Measurements from ENCODE around the gene HNRNPD. TPM values are rescaled to one million over a fixed set of nuclear protein-coding genes. Genes with fewer than 3 reads are reported as not detected.

Gene HNRNPD
- total and polyA plus RNA-seq, 2 of the 8 experiments (the other 6 are each of a cell fraction or from before 2014, with no cell fraction given): 118 to 646 TPM

GRCh38 chr4:82381661-82382296 lies 8.0 kb upstream of the HNRNPD start:
- CTCF ChIA-PET (ENCODE audit: partially characterized antibody): interaction anchor here (0.9 to 3.1 kb wide), 3 partner anchors 8 to 48 kb away, joined by 3 to 14 read pairs (median 8); partner anchors contain the start of gene HNRNPDL
- Histone ChIP-seq H2BK15ac (ENCODE audit: low read length) (no peak overlapping the region), H3K23ac (ENCODE audit: insufficient read length) (no peak overlapping the region), H2BK12ac (ENCODE audit: low read depth, low read length) (no peak overlapping the region), H4K20me1 (replicated peaks in 1 of 2; ENCODE audit: control insufficient read depth in 1 of 2, insufficient read depth in 2 of 2, low read length in 2 of 2) (peaks cover 0 to 2% of the 10 kb centered on the region in 2 experiments), H4K91ac (replicated peaks; ENCODE audit: insufficient read length, low read length) (no peak overlapping the region), H2BK20ac (ENCODE audit: low read length) (no peak overlapping the region), H3K4me3 (ENCODE audit: extremely low read depth in 1 of 4, insufficient read depth in 2 of 4, low read depth in 3 of 4, low read length in 4 of 4) (no peak overlapping the region), H3K4ac (replicated peaks; ENCODE audit: insufficient read length, low read depth, low read length) (no peak overlapping the region), H3K27ac (ENCODE audit: low read depth, low read length) (no peak overlapping the region), H3K14ac (ENCODE audit: insufficient read length) (no peak overlapping the region), H4K8ac (ENCODE audit: extremely low read depth, insufficient read depth, low read length) (no peak overlapping the region), H2BK120ac (replicated peaks; ENCODE audit: low read depth, low read length) (no peak overlapping the region), H2BK5ac (ENCODE audit: low read depth, low read length) (no peak overlapping the region), H3K9me3 (ENCODE audit: insufficient read depth in 2 of 2, low read depth in 1 of 2, low read length in 1 of 2) (peaks cover 0 to 12% of the 10 kb centered on the region in 2 experiments; a peak in 1 of 4 replicates), H3K9ac (replicated peaks in 1 of 4; ENCODE audit: extremely low read depth in 1 of 4, low read depth in 3 of 4, low read length in 3 of 4) (no peak overlapping the region), H3K79me2 (ENCODE audit: control insufficient read depth in 1 of 2, insufficient read depth in 2 of 2, low read length in 2 of 2) (peaks cover 0 to 15% of the 10 kb centered on the region in 2 experiments; a peak in 2 of 4 replicates), H3K27me3 (replicated peaks in 1 of 4; ENCODE audit: control insufficient read depth in 3 of 4, extremely low read depth in 1 of 4, insufficient read depth in 3 of 4, low read length in 3 of 4) (no peaks in the 10 kb centered on the region), H4K5ac (ENCODE audit: insufficient read length, low read depth, low read length) (no peak overlapping the region), H3K4me2 (ENCODE audit: insufficient read depth in 1 of 2, low read depth in 2 of 2, low read length in 2 of 2) (no peak overlapping the region), H3K23me2 (ENCODE audit: low read depth, low read length) (no peaks in the 10 kb centered on the region), H2AK5ac (ENCODE audit: low read depth, low read length) (no peak overlapping the region), H3K4me1 (replicated peaks in 1 of 4; ENCODE audit: control insufficient read depth in 3 of 4, insufficient read depth in 4 of 4, low read length in 3 of 4) (peaks cover 0 to 3% (median 0%) of the 10 kb centered on the region in 4 experiments; a peak in 3 of 7 replicates), H3K36me3 (ENCODE audit: control insufficient read depth in 2 of 4, insufficient read depth in 4 of 4, low read length in 3 of 4) (no peaks in the 10 kb centered on the region; a peak in 2 of 8 replicates), H3K79me1 (ENCODE audit: low read depth, low read length) (peaks cover 4% of the 10 kb centered on the region; the same call in 1 of the 2 replicates), H2AFZ (ENCODE audit: low read length) (no peak overlapping the region), H3K18ac (ENCODE audit: extremely low read depth, low read length) (no peak overlapping the region), H3K56ac (replicated peaks; ENCODE audit: insufficient read length, low read depth, low read length) (no peak overlapping the region)
- 69% methylated on average over 2 of the region's 2 CpGs; no CpG with 5 or more reads in 1 of the 2 experiments for WGBS, 2 experiments (ENCODE audit: extremely low coverage in 1 of 2, insufficient coverage in 1 of 2, insufficient read length in 1 of 2, insufficient replicate concordance in 2 of 2, low coverage in 1 of 2, low lambda C conversion rate in 2 of 2, missing lambda C conversion rate in 1 of 2)
- DNase-seq (ENCODE audit: low read depth in 1 of 2, low spot score in 2 of 2) (no peak), FAIRE-seq (no peak)
- POLR2A ChIA-PET (ENCODE audit: partially characterized antibody): interaction anchor here (2.7 to 13.8 kb wide), 4 partner anchors 7 to 46 kb away, joined by 12 to 152 read pairs (median 78); partner anchors contain the start of genes HNRNPD and HNRNPDL
- TF ChIP-seq GTF2F1 (IDR thresholded peaks at IDR 0.05; ENCODE audit: borderline replicate concordance, low read depth, low read length): no peak

Data from H1 (cell line).